HG02870 (cell line): Measurements from ENCODE around the gene CFAP299.

Experiments
- ATAC-seq: cut with Tn5 transposase; IDR thresholded peaks from one replicate; pipeline ENCODE4 v1.9.1; 2021; ENCODE audit warnings: mild to moderate bottlenecking, moderate library complexity; ENCODE audit not compliant: unreplicated experiment

CFAP299 gene

DNA sequence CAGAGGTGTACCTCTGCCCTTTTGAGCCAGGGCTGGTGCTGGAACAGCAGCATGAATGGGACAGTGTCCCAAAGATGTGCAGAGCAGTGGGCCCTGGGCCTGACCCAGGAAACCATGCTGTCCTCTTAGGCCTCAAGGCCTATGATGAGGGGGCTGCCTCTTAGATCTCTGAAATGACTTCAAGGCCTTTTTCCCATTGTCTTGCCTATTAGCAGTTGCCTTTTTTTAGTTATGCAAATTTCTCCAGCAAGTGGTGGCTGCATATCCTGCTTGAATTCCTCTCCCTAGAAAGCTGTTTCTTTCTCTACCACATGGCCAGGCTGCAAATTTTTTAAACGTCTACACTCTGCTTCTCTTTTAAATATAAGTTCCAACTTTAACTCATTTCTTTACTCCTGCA is 160.3 kb downstream of the CFAP299 start:
- no peak for ATAC-seq

- ATAC-seq: no peak
Observed at GRCh38 chr4:80498725-80499124, 163.2 kb downstream of the CFAP299 start.

GRCh38 chr4:80500613-80501012 is 165.1 kb downstream of the CFAP299 start:
- ATAC-seq: no peak

- no peak for ATAC-seq
Observed at GRCh38 chr4:80507077-80507476, 171.5 kb downstream of the CFAP299 start.

DNA sequence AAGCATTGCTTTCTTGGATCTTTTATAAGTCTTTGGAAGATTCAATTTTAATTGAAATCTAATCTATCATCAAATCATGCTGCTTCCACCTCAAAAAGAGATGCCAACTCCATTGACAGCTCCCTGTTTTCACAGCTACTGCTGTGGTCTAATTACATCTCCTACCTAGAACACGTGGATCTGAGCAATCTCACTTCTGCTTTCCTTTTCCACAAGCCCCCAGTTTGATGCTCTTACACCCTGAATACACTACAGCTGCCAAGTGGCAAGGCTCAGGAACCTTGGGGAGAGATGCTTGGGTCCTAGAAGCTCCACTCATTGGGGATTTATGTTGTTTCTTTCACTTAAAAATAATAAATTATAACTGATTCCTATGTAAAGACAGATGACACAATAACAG is 172.0 kb downstream of the CFAP299 start:
- ATAC-seq: peak; percentile 95

GRCh38 chr4:80515496-80515895 is 180.0 kb downstream of the CFAP299 start:
- no peak for ATAC-seq

- no peak for ATAC-seq
Observed at GRCh38 chr4:80521438-80521837, 185.9 kb downstream of the CFAP299 start.

DNA sequence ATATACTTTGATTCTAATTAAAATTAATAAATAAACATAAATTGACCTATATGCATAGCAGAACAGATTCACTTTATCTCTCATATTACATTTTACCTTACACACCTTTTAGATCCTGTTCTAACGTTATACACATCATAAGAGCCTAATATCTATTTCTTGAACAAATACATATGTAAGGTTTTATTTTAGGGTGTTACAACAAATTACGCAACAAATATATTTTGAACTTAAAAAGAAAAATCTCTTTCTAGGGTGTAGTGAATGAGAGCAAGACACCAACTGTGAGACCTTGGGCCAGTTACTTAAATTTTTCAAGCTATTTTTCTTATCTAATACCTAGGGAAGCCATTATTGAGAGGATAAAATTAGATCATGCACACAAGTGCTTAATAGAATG is 191.2 kb downstream of the CFAP299 start:
- ATAC-seq: no peak

DNA sequence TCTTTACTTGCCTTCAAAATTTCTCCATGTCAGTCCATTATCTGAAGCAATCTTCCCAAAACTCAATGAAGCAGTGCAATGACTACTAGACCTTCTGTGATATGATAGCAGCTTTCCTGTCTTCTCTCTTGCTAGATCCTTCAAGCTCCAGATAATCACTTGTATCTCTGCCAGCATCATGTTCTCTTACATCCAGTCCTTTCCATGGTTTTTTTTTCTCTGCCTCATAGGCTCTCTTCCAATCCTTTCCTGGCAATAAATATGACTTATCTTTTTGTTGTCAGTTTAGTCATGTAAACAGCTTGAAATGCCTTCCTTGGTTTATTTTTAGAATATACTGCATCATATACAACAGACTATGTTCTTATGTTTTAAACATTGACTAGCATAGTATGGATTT is 193.5 kb downstream of the CFAP299 start:
- no peak for ATAC-seq

DNA sequence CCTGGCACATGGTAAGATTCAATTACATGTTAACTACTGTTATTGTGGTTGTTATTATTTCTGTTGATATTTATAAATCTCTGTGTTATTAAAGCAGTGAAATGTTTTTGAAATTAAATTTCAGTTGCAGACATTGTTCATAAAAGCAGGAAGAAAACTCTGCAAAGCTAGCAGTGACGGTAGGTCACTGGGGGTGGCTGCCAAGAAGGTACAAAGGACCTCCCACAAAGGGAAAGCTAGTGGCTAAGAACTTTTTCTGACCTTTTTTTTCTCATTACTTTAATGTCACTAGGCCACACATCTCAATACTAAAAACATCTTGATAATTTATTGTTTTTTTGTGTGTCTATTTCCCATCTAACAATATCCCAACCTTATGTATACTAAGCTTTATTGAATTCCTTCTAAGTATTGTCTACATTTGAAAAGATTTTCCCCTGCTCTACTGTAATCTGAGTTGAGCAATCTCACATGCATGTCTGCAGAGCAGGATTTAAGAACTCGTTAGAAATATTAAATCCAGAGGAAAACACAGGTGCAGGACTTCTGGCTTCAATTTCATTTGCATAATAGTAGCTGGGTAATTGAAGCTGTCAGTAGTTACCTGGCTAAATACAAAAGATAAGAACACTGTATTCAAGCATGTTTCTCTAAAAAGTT is 197.3 kb downstream of the CFAP299 start:
- no peak for ATAC-seq

GRCh38 chr4:80535551-80535950 is 200.0 kb downstream of the CFAP299 start:
- no peak for ATAC-seq

DNA sequence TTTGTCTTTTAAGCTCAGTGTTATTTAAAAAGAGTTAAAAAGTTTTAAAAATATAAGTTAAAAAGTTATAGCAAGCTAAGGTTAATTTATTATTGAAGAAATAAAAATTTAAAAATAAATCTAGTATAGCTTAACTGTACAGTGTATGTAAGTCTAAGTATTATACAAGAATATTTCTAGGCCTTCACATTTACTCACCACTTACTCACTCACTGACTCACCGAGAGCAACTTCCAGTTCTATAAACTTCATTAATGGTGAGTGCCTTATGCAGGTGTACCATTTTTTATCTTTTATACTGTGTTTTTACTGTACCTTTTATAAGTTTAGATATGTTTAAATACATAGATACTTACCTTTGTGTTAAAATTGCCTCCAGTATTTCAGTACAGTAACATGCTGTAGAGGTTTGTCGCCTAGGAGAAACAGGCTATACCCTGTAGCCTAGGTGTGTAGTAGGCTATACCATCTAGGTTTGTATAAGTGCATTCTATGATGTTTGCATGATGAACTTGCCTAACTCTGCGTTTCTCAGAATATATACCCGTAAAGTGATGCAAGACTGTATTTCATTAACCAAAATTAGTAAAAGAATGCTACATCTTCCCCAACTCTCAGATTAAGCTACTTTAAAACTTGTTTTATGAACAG is 202.9 kb downstream of the CFAP299 start:
- no peak for ATAC-seq

DNA sequence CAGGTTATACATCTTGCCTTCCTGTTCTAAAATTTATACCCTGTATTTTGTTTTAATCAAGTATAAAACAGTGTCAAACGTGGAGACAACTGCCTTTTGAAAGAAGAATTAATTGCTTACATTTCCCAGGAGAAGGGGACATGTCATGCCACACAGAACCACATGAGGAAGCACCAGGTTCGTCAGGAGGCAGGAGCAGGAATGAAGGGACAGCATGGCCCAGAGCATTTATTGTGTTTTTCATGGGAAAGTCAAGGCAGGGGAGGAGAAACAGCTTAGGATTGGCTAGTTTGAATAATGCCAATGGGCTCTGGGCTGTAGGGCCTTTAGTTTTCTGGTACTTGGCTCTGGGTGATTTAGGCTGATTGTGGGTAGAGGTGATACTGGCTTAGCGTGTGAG is 203.7 kb downstream of the CFAP299 start:
- ATAC-seq: no peak

- ATAC-seq: peak; percentile 16
Observed at GRCh38 chr4:80540349-80540748, 204.8 kb downstream of the CFAP299 start.

GRCh38 chr4:80540785-80541469 is 205.4 kb downstream of the CFAP299 start:
- ATAC-seq: peak; percentile 97

DNA sequence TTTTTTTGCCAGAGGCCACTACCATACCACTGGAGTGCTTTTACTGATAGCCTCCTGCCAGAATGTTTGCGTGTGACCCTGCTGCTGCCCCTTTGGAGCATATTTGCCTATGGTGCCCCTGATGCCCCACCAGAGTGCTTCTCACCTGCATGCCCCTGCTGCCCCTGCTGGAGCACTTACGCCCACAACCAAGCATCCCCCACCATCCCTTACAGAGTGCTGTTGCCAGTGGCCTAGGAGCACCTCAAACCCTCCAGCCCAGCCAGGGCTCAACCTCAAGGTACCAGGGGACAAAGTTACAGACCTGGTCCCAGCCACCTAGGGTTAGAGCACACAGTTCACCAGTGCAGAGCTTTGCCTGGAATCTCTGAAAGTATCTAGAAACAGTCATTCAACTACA is 207.2 kb downstream of the CFAP299 start:
- no peak for ATAC-seq

GRCh38 chr4:80560337-80560736 is 224.8 kb downstream of the CFAP299 start:
- no peak for ATAC-seq

DNA sequence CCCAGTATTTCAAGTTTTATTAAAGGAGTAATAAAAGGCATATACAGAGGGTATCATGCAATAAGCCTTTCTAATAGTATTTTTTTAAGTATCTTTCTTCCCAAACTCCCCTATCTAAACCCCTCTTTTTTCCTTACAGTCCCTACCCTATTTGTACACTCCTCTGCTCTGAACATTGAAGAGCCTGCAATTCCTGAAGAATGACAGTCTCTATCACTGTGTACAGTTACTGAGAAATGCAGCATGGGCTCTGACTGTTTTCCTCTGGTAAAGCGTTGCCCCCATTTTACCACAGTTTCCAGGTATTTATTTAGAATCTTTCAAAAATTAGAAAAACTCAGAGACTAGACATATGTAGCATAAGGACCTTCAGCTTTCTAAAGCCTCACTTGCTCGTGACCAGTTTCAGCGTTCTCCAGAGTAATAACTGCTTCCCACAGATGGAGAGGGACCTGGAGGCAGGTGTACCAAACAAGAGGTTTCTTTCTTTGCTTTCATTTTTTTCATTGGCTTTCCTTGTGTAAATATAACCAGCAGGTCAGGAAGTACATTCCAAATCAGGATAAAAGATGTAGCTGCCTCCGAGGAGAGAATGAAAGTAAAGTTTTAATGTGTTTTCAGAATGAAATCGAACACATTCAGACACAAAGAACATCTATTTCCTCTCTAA is 230.8 kb downstream of the CFAP299 start:
- ATAC-seq: no peak

- ATAC-seq: no peak
Observed at GRCh38 chr4:80568891-80569290, 233.4 kb downstream of the CFAP299 start.

GRCh38 chr4:80576796-80577195 is 241.3 kb downstream of the CFAP299 start:
- ATAC-seq: no peak

DNA sequence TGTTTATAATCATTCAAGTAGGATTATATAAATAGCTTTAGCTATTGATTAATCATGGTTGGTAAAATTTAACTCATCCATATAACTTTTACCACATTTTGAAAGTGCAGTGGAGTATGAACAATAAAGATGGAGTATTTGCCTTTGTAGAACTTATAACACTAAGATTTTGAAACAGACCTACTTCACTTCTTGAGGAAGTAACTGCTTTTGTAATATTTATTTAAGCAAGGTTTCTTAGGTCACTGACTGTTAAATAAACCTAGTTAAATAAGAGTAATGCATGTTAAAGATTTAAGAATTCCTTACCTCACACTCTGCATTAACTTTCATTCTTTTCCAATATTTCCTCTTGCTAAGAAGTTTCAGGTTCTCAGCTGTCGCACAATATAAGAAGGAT is 242.5 kb downstream of the CFAP299 start:
- no peak for ATAC-seq

DNA sequence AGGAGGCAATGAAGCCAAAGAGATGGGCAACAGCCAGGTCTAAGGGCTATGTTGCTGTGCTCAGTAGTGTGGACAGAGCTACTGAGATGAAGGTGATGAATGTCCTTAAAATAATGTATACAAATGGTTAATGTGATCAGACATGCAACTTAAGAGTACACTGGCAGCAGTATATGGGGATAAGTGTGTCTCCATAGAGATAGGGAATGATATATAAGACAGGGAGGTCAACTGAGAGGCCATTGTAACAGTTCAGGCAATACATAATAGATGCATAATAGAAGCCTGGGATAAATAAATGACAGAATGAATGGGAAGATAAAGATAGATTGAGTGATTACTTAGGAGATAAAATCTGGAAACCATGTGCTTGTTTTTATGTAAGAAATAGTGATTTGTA is 250.0 kb downstream of the CFAP299 start:
- no peak for ATAC-seq
